Measurements from ENCODE around the gene GRM4.

The GRM4 gene

DNA sequence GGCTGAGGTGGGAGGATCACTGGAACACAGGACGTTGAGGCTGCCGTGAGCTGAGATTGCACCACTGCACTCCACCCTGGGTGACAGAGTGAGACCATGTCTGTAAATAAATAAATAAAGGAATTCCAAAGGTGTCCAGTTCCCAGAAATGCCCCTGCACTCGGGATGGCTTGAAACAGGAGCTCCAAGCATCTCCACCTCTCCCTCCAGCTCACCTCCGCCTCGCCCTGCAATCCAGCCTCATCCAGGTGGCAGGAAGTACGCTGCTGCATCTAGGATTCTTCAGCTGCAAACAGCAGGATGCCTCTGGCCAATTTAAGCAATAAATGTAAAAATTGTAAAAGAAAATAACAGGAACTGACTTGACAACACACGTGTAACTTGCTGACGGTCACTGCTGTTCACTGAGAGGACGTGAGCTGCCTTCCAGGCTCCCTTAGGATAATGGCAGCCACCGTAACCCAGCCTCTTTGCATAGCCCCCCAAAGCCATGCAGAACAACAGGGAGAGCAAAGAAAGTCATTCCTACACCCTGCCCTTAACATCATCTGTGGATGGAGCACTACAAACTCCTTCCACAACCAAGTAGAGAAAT lies 11.4 kb upstream of the GRM4 start:
- no peak for DNase-seq

GRCh38 chr6:34155471-34156300 lies 9.8 kb upstream of the GRM4 start:
- DNase-seq, result no peak

DNA sequence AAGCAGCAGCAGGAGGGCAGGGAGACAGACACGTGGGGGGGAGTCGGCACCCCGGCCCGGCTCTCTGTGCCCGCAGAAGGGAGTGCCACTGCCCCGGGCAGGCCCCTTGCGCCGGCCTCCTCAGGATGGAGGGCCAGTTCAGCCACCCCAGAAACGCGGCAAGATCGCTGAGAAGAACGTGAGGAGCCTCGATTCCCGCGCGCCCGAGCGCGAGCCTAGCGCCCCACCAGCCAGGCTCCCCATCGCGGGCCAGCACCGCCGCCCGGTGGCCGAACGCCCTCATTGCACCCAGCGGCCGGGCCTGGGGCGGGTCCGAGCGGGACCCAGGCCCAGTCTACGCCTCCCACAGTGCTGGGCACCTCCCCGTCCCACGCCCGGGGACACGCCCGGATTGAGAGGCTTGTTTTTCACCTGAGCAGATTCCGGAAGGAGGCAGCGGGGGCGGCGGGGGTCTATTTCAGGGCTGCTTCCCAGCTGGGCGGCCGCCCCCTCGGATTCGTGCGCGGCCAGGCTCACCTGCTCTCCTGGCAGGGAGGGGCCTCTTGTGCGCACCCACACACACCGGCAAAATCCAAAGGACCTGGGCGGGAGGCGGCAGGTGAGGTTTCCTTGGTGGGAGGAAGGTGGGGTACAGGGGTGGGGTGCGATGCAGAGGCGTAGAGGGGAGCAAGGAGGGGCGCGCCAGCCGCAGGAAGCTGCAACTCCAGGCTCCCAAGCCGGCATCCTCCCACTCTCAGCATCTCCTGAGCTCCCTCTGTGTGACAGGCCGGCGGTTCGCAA lies 9.0 kb upstream of the GRM4 start:
- peak; percentile 50 for DNase-seq

DNA sequence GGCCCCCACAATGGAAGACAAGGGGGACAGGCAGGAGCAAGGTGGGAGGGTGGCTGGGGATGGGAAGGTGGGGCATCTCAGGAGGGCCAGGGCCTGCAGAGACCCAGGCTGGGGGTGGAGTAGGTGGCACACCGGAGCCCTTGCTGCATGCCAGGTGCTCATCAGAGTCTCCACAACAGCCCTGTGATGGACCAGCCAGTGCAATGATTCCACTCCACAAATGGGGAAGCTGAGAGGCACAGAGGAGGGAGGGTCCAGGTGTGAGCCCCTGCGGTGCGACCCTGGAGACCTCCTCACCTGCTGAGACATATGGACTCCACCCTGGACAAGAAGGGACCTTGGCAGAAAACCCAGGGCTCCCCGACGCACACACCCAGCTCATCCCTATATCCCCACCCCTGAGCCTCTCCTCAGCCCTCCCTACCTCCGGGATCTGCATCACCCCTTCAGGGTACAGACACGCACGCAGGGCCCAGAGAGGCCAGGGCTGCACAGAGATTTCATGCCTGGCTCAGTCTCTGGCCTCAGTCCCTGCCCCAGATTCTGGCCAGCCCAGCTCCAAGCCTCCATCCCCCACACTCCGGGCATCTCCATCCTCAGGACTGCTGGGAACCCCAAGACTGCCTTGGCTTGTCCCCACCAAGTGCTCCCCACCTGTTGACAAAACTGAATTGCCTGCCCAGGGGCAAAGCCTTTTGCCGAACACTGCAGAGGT lies 7.1 kb upstream of the GRM4 start:
- no peak for DNase-seq

- DNase-seq, result no peak
Measured at GRCh38 chr6:34152042-34152524, 6.2 kb upstream of the GRM4 start.

DNA sequence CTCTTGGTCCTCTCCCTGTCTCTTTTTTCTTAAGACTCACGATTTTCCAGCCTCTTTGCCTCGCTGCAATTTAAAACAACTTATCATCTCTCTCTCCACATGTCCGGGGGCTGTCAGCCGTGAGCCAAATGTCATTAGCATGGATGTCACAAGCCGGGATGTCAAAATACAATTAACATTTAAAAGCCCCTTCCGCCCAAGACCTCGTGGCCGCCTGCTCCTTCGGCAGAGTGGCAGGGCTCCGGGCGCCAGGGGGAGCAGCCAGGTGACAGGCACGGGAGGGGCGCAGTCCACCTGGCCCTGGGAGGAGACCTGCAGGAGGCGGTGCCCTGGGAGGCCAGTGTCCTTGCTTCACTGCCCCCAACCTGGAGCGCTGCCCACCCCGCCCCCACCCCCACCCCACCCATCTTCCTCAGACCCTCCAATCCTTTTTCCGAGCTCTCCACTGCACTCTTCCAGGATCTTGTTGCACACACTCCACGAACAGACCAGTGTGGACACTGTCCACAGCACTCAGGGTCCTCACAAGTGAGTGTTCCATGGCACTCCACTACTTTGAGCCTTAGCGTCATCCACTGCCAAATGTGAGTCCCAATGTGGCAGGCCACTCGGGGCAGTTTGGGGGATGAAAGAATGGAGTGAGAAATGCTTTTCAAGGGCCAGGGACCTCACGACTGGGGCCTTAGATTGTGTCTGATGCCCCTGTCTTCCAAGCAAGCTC lies 5.6 kb upstream of the GRM4 start:
- DNase-seq, result peak; percentile 75

DNA sequence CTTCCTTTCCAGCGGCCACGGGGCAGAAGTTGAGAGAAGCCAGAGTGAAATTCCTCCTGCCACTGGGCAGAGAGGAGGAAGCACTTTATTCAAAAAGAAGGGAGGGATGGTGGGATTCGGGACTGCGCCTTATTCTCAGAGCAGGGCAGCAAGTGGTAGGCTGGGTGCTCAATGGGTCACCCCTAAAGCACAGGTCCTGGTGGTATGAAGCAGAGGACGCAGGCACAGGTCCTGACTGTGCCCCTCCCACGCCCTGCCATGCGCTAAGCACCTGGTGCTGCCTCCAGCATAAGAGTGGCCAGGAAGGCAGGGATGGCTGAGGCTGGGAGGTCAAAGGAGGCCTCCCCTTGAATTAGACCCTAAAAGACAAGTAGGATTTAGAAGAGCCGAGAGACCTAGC lies 4.9 kb upstream of the GRM4 start:
- DNase-seq, result no peak

- DNase-seq, result no peak
Measured at GRCh38 chr6:34149831-34150400, 4.0 kb upstream of the GRM4 start.

GRCh38 chr6:34149452-34149810 lies 3.5 kb upstream of the GRM4 start:
- DNase-seq, result no peak

GRCh38 chr6:34148631-34149451 lies 3.0 kb upstream of the GRM4 start:
- DNase-seq, result no peak

- DNase-seq, result no peak
Measured at GRCh38 chr6:34147906-34148630, 2.2 kb upstream of the GRM4 start.

GRCh38 chr6:34146801-34147592 lies 1.1 kb upstream of the GRM4 start:
- DNase-seq, result no peak

GRCh38 chr6:34145161-34146020 lies 496 bp downstream of the GRM4 start:
- DNase-seq, result peak; percentile 56

- no peak for DNase-seq
Measured at GRCh38 chr6:34144581-34145160, 1.2 kb downstream of the GRM4 start.

GRCh38 chr6:34143884-34144580 lies 1.9 kb downstream of the GRM4 start:
- DNase-seq, result peak; percentile 61

- DNase-seq, result no peak
Measured at GRCh38 chr6:34143196-34143883, 2.5 kb downstream of the GRM4 start.
